Stomach (tissue), 4 donors: ENCODE results near the gene NDUFB1.

Source experiments
- POLR2A ChIP-seq, 4 donors: fragments of 450-650 bp; IDR thresholded peaks; one replicate each; pipeline ENCODE4 v1.6.1; 2016; ENCODE audit warnings: antibody characterized with exemption in 4 of 4, control low read depth in 2 of 4, mild to moderate bottlenecking in 1 of 4, moderate library complexity in 1 of 4
- POLR2AphosphoS5 ChIP-seq, 3 donors: sonication (generic); formaldehyde crosslinking; IDR thresholded peaks; one replicate each; pipeline ENCODE4 v1.6.1; 2016; ENCODE audit warnings: antibody characterized with exemption in 3 of 3
- TF ChIP-seq, protein P1 (sequence below), 7 experiments: fragments of 450-650 bp in 4 of 7; fragments of 200-600 bp in 3 of 7; sonication (generic) in 3 of 7; IDR thresholded peaks; one replicate each; pipeline ENCODE4 v1.5.1; 2016 to 2019; ENCODE audit warnings: antibody characterized with exemption in 7 of 7, control low read depth in 2 of 7, mild to moderate bottlenecking in 1 of 7

DNA sequence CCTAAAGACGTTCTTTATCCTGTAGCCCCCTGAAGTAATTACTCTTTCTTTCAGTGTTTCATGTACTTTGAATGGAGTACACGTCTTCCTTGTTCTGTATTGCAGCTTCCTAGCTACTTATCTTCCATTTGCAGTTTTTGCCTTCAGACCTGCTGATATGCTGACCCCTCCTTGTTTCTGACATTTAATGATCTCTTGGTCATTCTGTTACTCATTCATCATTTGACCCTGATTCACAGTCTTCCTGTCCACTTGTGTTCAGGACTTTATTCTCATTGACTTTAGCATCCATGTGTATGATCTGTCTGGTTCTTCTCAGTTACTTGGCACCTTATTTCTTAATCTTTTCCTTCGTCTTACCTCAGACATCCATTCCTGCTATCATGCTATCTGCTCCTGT, 22.5 kb upstream of the NDUFB1 start:
- TF ChIP-seq POLR2A (IDR thresholded peaks at IDR 0.05), result no peak
- TF ChIP-seq, protein P1, sequence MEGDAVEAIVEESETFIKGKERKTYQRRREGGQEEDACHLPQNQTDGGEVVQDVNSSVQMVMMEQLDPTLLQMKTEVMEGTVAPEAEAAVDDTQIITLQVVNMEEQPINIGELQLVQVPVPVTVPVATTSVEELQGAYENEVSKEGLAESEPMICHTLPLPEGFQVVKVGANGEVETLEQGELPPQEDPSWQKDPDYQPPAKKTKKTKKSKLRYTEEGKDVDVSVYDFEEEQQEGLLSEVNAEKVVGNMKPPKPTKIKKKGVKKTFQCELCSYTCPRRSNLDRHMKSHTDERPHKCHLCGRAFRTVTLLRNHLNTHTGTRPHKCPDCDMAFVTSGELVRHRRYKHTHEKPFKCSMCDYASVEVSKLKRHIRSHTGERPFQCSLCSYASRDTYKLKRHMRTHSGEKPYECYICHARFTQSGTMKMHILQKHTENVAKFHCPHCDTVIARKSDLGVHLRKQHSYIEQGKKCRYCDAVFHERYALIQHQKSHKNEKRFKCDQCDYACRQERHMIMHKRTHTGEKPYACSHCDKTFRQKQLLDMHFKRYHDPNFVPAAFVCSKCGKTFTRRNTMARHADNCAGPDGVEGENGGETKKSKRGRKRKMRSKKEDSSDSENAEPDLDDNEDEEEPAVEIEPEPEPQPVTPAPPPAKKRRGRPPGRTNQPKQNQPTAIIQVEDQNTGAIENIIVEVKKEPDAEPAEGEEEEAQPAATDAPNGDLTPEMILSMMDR (IDR thresholded peaks at IDR 0.05), result no peak
- no peak for TF ChIP-seq POLR2AphosphoS5 (IDR thresholded peaks at IDR 0.05)
